ENCODE results near the gene CDH4. TPM values are rescaled to one million over a fixed set of nuclear protein-coding genes. Genes with fewer than 3 reads are reported as not detected.

CDH4 gene
- total RNA-seq, 2 experiments from 2014 or later: 0.11 to 0.18 TPM

DNA sequence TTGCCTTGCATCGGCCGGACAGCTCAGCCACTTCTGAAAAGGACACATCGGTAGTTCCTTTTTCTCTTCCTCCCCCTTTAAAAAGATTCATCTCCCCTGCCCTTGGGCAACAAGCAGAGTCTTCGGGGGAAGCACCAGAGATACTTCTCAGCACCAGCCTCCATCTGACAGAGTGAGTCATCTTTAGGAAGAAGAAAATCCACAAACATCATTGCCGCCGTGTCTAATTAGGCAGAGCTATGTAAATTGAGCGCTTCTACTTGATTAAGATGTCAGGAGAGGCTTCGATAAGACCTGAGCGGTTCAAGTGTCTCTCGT lies 627.2 kb downstream of the CDH4 start:
- Mint-ChIP-seq H3K9me3 (no peaks in the 10 kb centered on the region), H3K27ac (no peak overlapping the region), H3K36me3 (ENCODE audit: low read depth) (no peaks in the 10 kb centered on the region)

DNA sequence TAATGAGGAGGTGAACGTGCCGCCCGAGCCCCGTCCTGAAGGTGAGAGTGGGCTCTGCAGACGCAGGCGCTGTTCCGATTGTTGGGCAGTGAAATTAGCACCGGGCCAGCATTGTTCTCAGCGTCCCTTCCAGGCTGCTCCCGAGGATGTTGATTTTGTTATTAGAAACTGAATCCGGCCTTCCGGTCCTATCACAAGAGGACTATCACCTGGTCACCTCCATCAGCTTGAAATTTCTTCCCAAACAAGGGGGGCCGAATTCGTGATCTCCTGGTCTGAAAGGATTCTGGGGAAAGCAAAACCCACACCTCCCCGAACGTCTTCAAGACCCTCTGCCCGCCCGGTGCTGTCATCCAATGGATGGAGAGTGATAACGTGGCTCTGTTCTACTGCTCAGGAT lies 627.6 kb downstream of the CDH4 start:
- Mint-ChIP-seq H3K9me3 (no peaks in the 10 kb centered on the region), H3K4me3 (no peak overlapping the region), H3K4me1 (ENCODE audit: low read depth) (no peaks in the 10 kb centered on the region), H3K27me3 (peaks cover 1% of the 10 kb centered on the region), H3K36me3 (ENCODE audit: low read depth) (no peaks in the 10 kb centered on the region), H3K27ac (no peak overlapping the region)
- DNase-seq (no peak), ATAC-seq (no peak)
- CTCF ChIA-PET: no interaction called here
- TF ChIP-seq, protein P1, sequence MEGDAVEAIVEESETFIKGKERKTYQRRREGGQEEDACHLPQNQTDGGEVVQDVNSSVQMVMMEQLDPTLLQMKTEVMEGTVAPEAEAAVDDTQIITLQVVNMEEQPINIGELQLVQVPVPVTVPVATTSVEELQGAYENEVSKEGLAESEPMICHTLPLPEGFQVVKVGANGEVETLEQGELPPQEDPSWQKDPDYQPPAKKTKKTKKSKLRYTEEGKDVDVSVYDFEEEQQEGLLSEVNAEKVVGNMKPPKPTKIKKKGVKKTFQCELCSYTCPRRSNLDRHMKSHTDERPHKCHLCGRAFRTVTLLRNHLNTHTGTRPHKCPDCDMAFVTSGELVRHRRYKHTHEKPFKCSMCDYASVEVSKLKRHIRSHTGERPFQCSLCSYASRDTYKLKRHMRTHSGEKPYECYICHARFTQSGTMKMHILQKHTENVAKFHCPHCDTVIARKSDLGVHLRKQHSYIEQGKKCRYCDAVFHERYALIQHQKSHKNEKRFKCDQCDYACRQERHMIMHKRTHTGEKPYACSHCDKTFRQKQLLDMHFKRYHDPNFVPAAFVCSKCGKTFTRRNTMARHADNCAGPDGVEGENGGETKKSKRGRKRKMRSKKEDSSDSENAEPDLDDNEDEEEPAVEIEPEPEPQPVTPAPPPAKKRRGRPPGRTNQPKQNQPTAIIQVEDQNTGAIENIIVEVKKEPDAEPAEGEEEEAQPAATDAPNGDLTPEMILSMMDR (IDR thresholded peaks at IDR 0.05): no peak
- POLR2A ChIA-PET: no interaction called here
- intact Hi-C loops (cut with micrococcal nuclease): no loop called here

More for the DNA sequence above, 627.2 kb downstream of the CDH4 start:
- TF ChIP-seq, protein P1 (IDR thresholded peaks at IDR 0.05): no peak
- ChIA-PET CTCF (no interaction called here), POLR2A (interaction anchor here (1.1 kb wide), 1 partner anchor 8 kb away, joined by 3 read pairs; no protein-coding TSS in a partner anchor)
- ATAC-seq (no peak), DNase-seq (no peak)
- H3K27me3 Mint-ChIP-seq: peaks cover 1% of the 10 kb centered on the region
- no peaks in the 10 kb centered on the region for H3K4me1 Mint-ChIP-seq (ENCODE audit: low read depth)
- intact Hi-C loops (cut with micrococcal nuclease): no loop called here
- H3K4me3 Mint-ChIP-seq: no peak overlapping the region

DNA sequence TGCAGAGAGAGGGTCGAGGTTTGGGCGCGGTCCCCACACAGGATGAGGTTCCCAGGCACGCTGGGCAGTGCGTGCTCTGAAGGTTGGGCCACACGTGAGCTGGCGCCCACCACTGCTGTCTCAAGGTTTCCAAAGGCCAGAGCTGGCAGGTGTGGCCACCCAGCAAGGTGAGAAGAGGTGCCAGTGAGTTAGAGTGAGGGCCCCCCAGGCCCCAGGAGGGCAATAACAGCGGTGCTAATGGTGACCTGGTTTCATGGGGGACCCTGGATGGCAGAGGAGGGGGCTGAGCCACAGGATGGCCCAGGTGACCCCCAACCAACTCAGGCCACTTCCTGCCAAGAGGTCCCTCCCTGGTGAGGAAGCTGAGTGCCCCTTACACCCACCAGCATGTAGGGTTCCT lies 628.6 kb downstream of the CDH4 start:
- no peaks in the 10 kb centered on the region for H3K9me3 Mint-ChIP-seq
- ATAC-seq (no peak), DNase-seq (no peak)
- ChIA-PET POLR2A (no interaction called here), CTCF (no interaction called here)
- H3K27me3 Mint-ChIP-seq: peaks cover 1% of the 10 kb centered on the region
- intact Hi-C loops (cut with micrococcal nuclease): no loop called here
- no peaks in the 10 kb centered on the region for H3K36me3 Mint-ChIP-seq (ENCODE audit: low read depth)
- no peaks in the 10 kb centered on the region for H3K4me1 Mint-ChIP-seq (ENCODE audit: low read depth)
- no peak overlapping the region for H3K27ac Mint-ChIP-seq
- TF ChIP-seq, protein P1 (IDR thresholded peaks at IDR 0.05): no peak
- H3K4me3 Mint-ChIP-seq: no peak overlapping the region

DNA sequence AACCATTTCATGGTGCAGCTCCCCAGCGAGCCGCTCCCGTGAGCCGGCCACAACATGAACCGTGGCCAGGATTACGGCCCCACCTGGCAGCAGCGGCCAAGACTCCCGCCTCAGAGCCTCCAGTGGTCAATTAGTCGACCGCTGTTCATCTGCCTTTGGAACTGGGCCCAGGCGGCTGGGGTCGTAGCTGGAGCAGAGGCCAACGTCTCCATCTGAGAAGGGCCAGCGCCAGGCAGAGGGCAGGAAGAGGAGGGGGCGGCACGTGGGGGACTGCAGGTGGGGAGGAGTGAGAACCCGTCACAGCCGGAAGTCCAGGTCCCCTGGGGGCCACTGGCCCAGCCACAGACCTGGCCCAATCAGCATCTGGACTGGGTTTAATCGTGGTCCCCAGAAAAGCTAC lies 629.4 kb downstream of the CDH4 start:
- Mint-ChIP-seq H3K27ac (no peak overlapping the region), H3K27me3 (peaks cover 1% of the 10 kb centered on the region), H3K4me3 (no peak overlapping the region), H3K4me1 (ENCODE audit: low read depth) (no peaks in the 10 kb centered on the region), H3K9me3 (no peaks in the 10 kb centered on the region), H3K36me3 (ENCODE audit: low read depth) (no peaks in the 10 kb centered on the region)
- no peak for DNase-seq
- ATAC-seq: no peak
- ChIA-PET CTCF (no interaction called here), POLR2A (no interaction called here)
- intact Hi-C loops (cut with micrococcal nuclease): no loop called here
- TF ChIP-seq, protein P1 (IDR thresholded peaks at IDR 0.05): no peak

DNA sequence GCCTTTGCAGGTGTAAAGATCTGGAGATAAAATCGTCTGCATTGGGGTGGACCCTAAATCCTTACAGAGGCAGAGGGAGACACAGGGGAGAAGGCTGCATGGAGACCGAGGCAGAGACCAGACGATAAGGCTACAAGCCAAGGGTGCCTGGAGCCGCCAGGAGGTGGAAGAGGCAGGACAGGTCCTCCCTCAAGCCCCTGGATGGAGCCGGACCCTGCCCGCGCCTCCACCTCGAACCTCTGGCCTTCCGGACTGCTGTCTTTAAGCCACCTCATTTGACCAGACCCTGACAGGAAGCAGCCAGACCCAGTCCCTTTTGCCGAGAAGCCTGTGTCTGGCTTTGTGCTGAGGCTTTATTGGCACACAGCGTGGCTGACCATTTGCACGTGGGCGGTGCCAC lies 629.8 kb downstream of the CDH4 start:
- POLR2A ChIA-PET: no interaction called here

More for the DNA sequence above, 629.8 kb downstream of the CDH4 start:
- CTCF ChIA-PET: no interaction called here
- intact Hi-C loops (cut with micrococcal nuclease): no loop called here
- Mint-ChIP-seq H3K27ac (no peak overlapping the region), H3K4me3 (no peak overlapping the region), H3K36me3 (ENCODE audit: low read depth) (no peaks in the 10 kb centered on the region), H3K4me1 (ENCODE audit: low read depth) (no peaks in the 10 kb centered on the region), H3K27me3 (peaks cover 1% of the 10 kb centered on the region), H3K9me3 (no peaks in the 10 kb centered on the region)
- no peak for ATAC-seq
- TF ChIP-seq, protein P1 (IDR thresholded peaks at IDR 0.05): no peak
- no peak for DNase-seq
